NCI-H774 (cell line): ENCODE results near the gene PLXNA2.
A peak's percentile ranks its signal among the peaks of the same experiment; 100 is the strongest.

Experiments
- DNase-seq: peaks from one replicate; lab custom pipeline; 2025; lab: John Stamatoyannopoulos, UW

PLXNA2 gene

GRCh38 chr1:208159555-208160258, 84.5 kb downstream of the PLXNA2 start:
- no peak for DNase-seq

GRCh38 chr1:208158640-208159554, 85.3 kb downstream of the PLXNA2 start:
- no peak for DNase-seq

GRCh38 chr1:208157769-208158168, 86.4 kb downstream of the PLXNA2 start:
- DNase-seq: no peak

- DNase-seq: no peak
Observed at GRCh38 chr1:208156741-208157140, 87.4 kb downstream of the PLXNA2 start.

GRCh38 chr1:208156310-208156709, 87.9 kb downstream of the PLXNA2 start:
- DNase-seq: no peak

DNA sequence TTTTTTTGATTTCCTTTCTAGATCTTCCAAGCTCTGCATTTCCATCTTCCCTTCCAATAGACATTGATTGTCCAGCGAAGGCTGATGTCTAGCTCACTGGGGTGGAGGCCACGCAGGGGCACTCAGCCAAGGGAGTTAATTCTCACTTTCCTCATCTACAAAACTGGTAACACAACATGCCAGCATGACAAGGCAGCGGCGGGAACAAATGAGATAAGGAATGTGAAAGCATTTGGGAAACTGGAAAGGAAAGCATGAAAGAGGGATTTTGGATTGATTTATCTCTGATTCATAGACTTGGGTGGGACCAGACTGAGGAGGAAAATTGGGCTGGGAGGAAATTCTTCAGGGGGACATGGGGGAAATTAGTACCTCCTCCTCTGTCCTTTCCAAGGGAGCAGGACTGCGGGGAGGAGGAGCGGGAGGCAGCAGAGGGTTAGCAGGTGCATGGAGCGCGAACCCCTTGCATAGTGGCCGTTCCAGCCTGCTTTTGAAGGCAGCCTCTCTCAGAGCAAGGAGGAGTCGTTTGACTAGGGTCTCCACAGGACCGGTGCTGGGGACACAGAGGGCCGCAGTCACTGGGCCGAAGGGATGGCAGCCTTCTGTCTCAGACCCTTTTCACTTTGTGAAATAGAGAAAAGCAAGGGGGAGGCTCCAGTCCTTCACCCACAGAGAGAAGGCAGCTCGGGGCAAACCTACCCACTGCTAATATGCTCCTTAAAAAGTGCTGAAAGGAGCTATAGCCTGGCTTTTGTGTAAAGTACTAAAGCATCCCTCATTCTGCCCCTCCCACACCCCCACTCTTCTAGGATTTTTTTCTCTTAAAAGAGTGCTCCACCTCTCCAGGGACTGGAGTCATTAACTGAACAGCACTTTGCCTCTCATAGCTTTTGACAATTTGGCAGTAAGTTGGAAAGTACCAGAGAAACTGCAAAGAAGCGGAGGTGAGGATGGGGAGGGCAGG, 89.2 kb downstream of the PLXNA2 start:
- DNase-seq: no peak

GRCh38 chr1:208154040-208154439, 90.1 kb downstream of the PLXNA2 start:
- DNase-seq: peak; percentile 61

- DNase-seq: no peak
Observed at GRCh38 chr1:208153386-208153785, 90.8 kb downstream of the PLXNA2 start.

GRCh38 chr1:208151728-208152598, 92.2 kb downstream of the PLXNA2 start:
- no peak for DNase-seq

GRCh38 chr1:208150833-208151458, 93.2 kb downstream of the PLXNA2 start:
- no peak for DNase-seq

- no peak for DNase-seq
Observed at GRCh38 chr1:208149776-208150514, 94.2 kb downstream of the PLXNA2 start.

- no peak for DNase-seq
Observed at GRCh38 chr1:208149213-208149612, 95.0 kb downstream of the PLXNA2 start.

DNA sequence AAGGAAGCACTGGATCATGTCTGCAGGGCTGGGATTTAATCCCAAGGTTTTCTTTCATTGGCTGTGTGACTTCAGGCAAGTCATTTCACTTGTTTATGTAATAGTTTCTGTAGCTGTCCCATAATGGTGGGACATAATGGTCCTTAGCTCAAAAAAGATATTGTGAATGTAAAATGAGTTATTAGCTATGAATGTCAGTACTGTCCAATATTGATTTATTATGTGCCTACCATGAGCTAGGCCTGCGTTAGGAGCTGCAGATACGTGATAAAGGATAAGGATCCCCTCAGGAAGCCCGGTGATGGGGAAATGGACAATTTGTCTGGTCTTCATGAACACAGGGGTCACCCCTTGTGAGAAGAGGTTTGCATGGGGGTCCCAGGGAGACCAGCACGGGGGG, 95.8 kb downstream of the PLXNA2 start:
- DNase-seq: no peak

DNA sequence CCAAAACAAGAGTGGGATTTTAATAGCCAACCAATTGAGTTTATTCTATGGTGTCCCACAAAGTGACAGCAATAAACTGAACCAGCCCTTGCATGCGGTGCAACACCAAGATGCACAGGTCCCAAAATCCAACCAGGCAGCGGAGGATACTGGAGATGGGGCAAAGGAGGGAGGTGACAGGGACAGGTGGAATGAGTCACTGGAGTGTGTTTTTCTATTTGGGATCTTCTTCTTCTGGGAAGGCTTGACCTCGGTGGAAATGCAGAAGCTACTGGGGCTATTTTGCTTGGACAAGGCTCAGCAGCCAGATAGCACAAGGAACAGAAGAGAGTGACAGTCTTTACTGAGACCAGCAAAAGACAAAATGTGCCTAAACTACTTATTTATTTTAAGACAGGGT, 97.5 kb downstream of the PLXNA2 start:
- DNase-seq: no peak

GRCh38 chr1:208145167-208145566, 99.0 kb downstream of the PLXNA2 start:
- DNase-seq: no peak

DNA sequence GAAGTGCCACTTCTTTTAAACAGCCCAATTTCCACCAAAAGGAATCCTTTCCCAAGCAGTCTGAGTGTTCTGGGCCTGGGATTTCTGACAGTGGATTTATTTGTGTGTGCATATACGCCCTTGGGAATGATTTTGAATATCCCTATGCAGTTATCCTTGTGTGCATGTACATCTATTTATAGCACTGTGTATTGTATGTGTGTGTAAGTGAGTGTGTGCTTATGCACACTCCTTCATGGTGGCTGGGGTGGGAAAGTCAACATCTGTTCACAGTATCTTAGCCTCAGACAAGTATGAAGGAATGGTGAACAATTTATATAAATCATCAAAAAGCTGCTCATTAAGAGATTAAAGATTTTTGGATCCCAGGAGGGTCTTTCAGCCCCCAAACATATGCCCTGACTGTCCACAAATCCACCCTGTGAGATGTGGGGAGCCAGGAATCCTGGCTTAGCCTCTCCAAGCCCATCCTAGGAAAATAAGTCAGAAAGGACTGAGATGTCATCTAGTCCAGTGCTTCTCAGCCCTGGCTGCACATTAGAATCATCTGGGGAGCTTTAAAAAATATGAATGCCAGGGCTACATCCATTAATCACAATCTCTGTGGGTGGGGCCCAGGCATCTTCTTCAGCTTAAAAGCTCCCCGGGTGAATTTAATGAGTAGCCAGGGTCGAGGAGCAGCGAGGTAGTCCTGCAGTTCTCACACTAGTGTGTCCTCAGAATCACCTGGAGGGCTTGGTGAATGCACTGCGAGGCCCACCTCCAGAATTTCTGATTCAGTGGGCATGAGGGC, 101.4 kb downstream of the PLXNA2 start:
- no peak for DNase-seq

DNA sequence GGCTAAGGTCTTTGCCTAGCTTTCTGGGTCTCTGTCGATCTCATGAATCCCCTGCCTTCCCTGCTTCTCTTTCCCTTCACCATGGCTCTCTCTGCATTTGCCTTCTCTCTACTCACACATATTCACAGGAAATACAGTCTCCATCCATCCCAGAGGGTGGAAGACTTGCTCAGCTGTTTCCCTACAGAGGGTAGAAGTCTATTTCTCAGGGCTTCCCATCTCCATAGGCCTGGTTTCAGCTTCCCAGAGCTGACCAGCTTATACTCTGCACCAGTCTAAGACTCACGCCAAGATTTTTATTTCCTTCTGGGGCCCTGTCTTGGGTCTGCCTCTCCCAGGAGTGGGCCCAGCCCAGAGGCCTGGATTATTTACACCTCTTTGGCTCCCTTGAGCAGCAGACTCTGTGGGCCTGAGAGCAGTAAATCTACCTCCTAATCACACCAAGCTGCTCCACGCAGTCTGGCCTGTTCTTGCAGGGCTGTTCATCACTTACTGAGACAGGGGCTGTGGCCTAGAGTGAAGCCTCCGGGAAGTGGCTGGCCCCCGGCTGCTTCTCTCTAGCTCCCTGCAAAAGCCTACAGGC, 102.5 kb downstream of the PLXNA2 start:
- DNase-seq: no peak

- no peak for DNase-seq
Observed at GRCh38 chr1:208139434-208140045, 104.6 kb downstream of the PLXNA2 start.
